Stimulated activated CD8-positive, alpha-beta memory T cell treated with anti-CD3 and anti-CD28 coated beads, Interleukin-15, amount 100 ng/mL, for 48 hours (primary cell): ENCODE results near the gene STARD5.

ENCODE experiments used
- DNase-seq, 2 donors: peaks; one replicate each; pipeline ENCODE4 v3.0.0-alpha.2; 2020; ENCODE audit warnings: low read depth in 2 of 2

Gene STARD5

DNA sequence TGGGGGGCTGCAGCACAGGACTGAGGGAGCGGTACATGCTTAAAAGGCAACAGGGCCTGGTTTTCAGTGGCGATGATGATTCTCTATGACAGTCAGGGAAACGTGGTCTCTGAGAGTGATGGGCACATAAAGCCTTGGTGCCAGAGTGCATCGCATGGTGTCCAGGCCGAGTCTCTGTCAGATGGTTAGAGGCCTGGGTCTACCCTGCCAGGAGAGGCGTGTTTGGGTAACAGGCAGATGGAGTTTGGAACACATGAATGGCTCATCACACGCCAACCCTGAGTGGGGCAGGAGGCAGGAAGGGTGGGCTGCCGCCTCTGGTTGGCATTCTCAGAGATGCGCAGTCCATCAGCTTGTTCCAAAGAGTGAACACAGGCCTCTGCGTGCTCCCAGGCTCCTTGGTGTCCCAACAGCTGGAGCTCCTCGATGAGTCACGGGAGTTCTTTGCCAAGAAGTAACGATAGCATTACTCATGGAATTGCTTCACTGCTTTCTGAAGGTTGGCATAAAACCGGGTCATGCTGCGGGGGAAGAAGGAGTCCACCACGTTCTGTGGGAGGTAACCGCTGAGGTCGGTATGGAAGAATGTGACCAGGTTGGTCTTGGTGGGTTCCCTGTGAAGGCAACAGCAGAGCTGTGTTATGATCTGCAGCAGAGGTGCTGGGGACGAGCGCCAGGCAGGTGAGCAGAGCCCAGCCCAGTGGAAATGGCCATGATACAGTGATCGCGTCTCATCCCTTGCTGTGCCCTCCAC lies 11.0 kb downstream of the STARD5 start:
- no peak for DNase-seq

- DNase-seq: no peak
Measured at GRCh38 chr15:81311752-81312464, 12.0 kb downstream of the STARD5 start.

DNA sequence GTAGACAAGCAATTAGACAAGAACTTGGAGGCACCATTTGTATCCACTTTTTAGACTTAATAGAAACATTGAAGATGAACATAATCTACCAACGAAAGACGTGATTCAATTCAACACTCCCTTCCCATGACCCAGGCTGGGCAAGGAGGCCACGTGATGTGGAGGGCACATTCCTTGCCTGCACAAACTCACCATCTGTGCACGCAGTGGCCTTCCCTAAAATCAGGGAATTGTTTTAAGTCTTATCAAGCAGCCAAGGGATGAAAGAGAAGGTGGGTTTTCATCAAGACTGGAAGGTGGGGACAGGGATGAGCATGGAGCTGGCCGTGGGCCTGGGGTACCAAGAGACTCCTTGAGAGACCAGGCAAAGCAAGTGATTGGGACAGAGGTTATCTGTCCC lies 13.5 kb downstream of the STARD5 start:
- DNase-seq: no peak

DNA sequence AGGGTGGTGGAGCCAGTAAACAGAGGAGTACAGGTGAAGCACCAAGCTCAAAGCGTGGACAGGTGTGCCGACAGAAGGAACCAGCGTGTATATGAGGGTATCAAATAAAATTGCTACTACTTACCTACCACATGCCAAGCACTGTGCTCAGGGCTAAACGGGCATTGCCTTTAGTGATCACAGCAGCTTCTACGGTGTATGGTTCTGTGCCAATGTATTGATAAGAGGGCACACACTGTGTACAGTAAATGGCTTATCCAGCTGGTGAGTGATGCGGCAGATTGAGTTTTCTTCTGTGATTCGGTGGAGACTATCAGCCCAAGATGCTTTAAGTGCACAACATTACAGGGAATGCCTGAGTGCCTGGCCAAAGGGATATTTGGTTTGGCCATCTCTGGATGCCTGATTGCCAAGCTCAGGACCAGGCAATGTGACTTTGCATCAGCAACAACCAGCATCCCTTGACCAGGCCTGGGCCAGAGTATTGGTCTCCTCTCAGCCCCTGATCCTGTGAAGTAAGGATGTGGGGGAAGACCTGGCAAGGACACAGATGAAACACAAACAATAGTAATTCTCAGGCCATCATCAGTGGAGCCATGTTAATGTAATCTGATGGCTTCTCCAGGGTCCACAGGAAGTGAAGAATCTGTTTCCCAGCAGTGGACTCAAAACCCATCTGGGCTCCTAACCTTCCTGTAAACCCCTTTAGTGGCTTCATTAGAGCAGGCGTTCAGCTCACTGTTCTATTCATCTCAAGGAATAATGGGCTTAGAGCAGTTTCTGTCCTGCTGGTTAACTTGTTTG lies 14.1 kb downstream of the STARD5 start:
- no peak for DNase-seq

DNA sequence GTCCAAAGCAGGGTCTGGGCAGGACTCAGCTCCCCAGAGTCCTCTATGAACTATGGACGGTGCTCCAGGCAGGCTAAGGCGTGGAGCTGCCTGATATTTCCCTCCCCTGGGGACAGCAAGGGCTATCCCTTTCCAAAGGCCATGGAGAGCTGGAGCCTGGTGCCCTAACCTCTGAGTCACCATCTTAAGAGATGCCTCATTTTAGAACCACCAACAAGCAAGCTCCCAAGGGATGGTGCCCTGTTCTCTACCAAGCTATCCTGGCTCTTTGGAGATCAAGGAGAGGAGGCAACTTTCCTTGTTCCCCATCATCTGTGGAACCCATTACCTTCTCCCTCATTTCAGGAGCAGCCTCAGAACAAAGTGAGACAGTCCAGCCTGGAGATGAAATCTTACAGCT lies 15.7 kb downstream of the STARD5 start:
- no peak for DNase-seq

DNA sequence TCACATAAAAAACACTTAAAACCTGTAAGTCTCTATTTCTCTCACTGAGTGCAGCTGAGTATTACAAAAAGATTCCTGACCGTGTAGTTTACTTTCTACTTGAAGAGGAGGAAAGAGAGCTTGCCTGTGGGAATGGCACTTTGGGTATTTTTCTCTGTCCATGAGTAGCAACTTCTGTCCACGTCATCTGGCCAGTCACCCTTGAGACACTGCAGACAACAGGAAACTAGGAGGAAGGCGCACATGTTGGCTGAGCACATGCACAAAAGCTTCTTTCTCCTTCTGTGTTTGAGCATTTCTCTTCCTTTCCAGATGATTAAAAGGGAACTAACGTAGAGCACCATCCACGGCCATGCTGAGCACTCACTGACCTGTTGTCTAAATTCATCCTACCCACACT lies 19.7 kb downstream of the STARD5 start:
- no peak for DNase-seq

DNA sequence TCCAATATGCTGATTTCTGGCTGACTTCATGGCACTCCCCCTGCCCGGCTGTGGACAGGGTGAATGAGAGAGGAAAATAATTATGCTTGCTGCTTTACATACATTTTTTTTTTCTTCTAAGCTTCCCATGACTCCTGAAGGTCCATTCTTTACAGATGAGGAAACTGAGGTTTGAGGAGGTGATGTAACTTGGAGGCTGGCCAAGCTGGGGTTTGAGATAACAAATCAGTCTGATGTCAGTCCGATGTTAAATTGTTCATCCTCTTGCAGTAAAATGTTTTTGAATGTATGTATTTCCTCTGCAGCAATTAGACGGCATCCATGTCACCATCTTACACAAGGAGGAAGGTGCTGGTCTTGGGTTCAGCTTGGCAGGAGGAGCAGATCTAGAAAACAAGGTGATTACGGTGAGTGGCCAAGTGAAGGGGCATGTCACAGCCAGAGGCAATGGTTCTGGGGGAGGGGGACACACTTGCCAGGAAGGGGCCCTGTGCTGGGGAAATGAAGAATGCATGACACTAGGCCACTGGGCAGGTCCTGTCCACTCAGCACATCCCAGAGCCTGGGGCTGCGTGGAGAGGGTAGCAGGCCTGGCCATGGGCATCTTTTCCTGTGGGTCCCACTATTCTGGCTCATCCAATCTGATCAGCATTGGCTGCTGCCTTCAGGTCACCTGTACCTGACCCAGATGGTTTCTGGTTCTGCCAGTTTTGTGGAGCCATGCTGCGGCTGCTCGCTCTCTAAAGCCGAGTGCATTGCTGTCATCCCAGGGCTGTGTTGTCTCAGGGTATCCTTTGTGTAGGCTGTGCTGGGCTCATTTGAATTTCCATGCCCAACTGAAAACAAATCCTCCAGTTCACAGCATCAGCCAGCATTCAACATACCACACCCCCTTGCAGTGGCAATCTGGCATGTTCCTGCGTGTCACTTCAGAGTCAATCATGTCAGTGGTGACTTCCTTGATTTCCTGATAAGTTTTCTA lies 20.4 kb downstream of the STARD5 start:
- no peak for DNase-seq

GRCh38 chr15:81302701-81303109 lies 21.2 kb downstream of the STARD5 start:
- DNase-seq: no peak

DNA sequence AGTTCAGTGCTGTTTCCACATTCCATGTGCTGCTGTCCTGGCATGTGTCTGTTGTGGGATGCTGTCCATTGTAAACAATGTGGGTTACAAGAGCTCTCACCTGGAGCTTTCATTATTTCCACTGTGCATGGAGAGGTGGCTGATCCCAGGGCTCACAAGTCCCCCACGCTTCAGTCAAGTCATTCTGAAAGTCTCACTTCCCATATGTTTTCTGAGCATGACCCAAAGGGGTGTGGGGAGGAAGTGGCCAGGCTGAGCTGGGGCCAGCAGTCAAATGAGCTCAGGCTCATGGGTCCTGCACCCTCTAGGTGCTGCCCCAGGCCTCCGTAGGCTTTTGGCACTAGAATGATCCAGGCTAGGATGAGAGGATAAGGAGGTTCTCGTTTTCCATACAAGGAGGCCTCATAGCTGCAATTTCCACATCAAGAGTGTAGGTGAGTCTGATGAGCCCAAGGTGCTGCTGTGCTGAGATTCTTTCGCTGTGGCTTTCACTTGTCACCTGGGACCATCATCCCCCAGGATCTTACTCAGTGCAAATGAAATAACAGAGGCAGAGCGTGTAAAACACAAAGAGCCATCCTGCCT lies 22.0 kb downstream of the STARD5 start:
- DNase-seq: peak; percentile 32 to 57

GRCh38 chr15:81301385-81301784 lies 22.6 kb downstream of the STARD5 start:
- no peak for DNase-seq

GRCh38 chr15:81299630-81300273 lies 24.2 kb downstream of the STARD5 start:
- DNase-seq: no peak

GRCh38 chr15:81299156-81299555 lies 24.8 kb downstream of the STARD5 start:
- DNase-seq: no peak

GRCh38 chr15:81298611-81299010 lies 25.3 kb downstream of the STARD5 start:
- no peak for DNase-seq

GRCh38 chr15:81297603-81298575 lies 26.1 kb downstream of the STARD5 start:
- no peak for DNase-seq

DNA sequence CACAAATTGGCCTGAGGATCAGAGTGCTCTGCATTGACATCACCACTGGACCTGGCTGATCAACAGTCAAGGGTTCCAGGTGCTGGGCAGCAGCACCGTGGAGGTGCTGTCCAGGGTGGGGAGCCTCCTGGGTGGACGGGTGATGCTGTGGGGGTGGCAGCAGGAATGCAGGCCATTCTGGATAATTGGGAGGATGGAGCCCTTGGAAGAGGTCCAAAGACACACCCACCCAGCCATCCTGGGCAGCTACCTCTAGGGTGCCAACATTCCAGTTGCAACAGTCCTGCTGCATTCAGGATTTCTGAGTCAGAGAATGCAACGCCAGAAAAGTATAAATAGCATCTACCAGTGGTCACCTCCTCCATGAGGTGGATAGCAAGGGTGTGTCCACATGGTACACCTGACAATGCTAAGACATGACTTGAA lies 26.8 kb downstream of the STARD5 start:
- DNase-seq: no peak

DNA sequence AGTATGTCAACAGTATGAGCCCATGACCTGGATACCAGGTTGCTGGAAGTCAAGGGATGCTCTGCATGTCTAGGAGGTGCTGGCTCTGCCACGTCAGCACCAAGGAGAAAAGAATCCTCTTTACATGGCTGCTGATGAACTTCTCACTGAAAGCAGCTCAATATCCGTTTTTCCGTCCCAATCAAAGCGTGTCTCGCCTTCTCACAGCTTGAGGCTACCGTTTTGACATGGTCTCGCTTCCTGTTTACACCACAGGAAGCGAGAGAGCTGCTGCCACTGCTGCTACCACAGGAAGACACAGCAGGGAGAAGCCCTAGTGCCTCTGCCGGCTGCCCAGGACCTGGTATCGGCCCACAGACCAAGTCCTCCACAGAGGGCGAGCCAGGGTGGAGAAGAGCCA lies 27.3 kb downstream of the STARD5 start:
- peak; percentile 68 to 70 for DNase-seq

GRCh38 chr15:81296186-81296585 lies 27.8 kb downstream of the STARD5 start:
- no peak for DNase-seq

- DNase-seq: no peak
Measured at GRCh38 chr15:81295486-81296121, 28.3 kb downstream of the STARD5 start.

GRCh38 chr15:81294516-81294880 lies 29.4 kb downstream of the STARD5 start:
- DNase-seq: no peak
